Testis (tissue), 2 donors: ENCODE measurements around the gene PLEKHG7.

Source experiments
- POLR2A ChIP-seq: fragments of 450-650 bp; IDR thresholded peaks from one replicate; pipeline ENCODE4 v1.6.1; 2017; ENCODE audit warnings: antibody characterized with exemption, mild to moderate bottlenecking, moderate library complexity
- TF ChIP-seq, protein P1 (sequence below), 3 experiments: fragments of 450-650 bp in 2 of 3; fragments of 200-600 bp in 1 of 3; sonication (generic) in 1 of 3; IDR thresholded peaks; one replicate each; pipeline ENCODE4 v1.5.1; 2016 to 2019; ENCODE audit warnings: antibody characterized with exemption in 3 of 3, mild to moderate bottlenecking in 2 of 3, moderate library complexity in 1 of 3

DNA sequence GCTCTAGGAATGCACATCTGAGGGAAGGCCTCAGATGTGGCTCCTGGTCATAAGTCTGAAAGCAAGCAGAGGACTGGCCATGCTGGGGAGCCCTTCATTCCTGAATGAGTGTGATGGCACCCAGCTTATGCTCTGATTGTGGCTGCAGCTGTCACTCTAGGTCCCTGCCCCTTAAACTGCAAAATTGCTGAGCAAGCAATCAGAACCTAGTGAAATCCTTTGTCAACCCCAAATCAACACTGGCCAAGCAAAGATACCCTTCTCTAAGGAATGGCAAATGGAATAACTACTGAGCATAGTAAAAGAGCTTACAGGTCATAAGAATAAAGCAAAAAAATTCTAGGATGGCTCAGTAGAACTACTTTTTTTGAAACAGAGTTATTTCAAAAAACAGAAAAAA is 4.3 kb upstream of the PLEKHG7 start:
- TF ChIP-seq, protein P1, sequence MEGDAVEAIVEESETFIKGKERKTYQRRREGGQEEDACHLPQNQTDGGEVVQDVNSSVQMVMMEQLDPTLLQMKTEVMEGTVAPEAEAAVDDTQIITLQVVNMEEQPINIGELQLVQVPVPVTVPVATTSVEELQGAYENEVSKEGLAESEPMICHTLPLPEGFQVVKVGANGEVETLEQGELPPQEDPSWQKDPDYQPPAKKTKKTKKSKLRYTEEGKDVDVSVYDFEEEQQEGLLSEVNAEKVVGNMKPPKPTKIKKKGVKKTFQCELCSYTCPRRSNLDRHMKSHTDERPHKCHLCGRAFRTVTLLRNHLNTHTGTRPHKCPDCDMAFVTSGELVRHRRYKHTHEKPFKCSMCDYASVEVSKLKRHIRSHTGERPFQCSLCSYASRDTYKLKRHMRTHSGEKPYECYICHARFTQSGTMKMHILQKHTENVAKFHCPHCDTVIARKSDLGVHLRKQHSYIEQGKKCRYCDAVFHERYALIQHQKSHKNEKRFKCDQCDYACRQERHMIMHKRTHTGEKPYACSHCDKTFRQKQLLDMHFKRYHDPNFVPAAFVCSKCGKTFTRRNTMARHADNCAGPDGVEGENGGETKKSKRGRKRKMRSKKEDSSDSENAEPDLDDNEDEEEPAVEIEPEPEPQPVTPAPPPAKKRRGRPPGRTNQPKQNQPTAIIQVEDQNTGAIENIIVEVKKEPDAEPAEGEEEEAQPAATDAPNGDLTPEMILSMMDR (IDR thresholded peaks at IDR 0.05): no peak
- TF ChIP-seq POLR2A: no peak
